T-helper 17 cell (primary cell): Measurements from ENCODE around the gene USP17L28. TPM values are rescaled to one million over a fixed set of nuclear protein-coding genes. Genes with fewer than 3 reads are reported as not detected.
"Not testable (repeated sequence)": the region's sequence is repeated elsewhere in the genome, so short reads cannot be mapped to it uniquely, and the experiment has no call there.

ENCODE experiments used
- ATAC-seq: fragments of 150-1000 bp; cut with Tn5 transposase; 2 replicates; pipeline ENCODE4 v1.10.0; 2021; ENCODE audit warnings: mild to moderate bottlenecking, moderate library complexity
- DNase-seq, 3 donors: peaks; one replicate each; pipeline versions ENCODE4 v3.0.0 to v3.0.0-alpha.2; 2020 to 2021
- H3K9me3 ChIP-seq: one replicate; pipeline ENCODE4 v1.7.0; 2013; ENCODE audit warnings: low read length, mild to moderate bottlenecking; ENCODE audit not compliant: control insufficient read depth, poor library complexity, severe bottlenecking
- H3K27ac Mint-ChIP-seq: one replicate; pipeline ENCODE4 v1.8.0; 2022; ENCODE audit warnings: mild to moderate bottlenecking, moderate library complexity, mixed read lengths
- H3K27me3 Mint-ChIP-seq: one replicate; pipeline ENCODE4 v1.8.0; 2022; ENCODE audit warnings: mixed read lengths
- H3K36me3 Mint-ChIP-seq: one replicate; pipeline ENCODE4 v1.8.0; 2022; ENCODE audit warnings: low read depth, mixed read lengths
- H3K4me1 Mint-ChIP-seq: one replicate; pipeline ENCODE4 v1.8.0; 2022; ENCODE audit warnings: mild to moderate bottlenecking, mixed read lengths
- H3K4me3 Mint-ChIP-seq: one replicate; pipeline ENCODE4 v1.8.0; 2022; ENCODE audit warnings: mild to moderate bottlenecking, moderate library complexity, mixed read lengths
- total RNA-seq, 4 donors: library from RNA in 2 of 4; stranded (reverse) in 2 of 4; gene quantifications; one replicate each; pipeline ENCODE4 v1.2.3 and lab custom pipeline; 2022 to 2026

USP17L28 gene, protein sequence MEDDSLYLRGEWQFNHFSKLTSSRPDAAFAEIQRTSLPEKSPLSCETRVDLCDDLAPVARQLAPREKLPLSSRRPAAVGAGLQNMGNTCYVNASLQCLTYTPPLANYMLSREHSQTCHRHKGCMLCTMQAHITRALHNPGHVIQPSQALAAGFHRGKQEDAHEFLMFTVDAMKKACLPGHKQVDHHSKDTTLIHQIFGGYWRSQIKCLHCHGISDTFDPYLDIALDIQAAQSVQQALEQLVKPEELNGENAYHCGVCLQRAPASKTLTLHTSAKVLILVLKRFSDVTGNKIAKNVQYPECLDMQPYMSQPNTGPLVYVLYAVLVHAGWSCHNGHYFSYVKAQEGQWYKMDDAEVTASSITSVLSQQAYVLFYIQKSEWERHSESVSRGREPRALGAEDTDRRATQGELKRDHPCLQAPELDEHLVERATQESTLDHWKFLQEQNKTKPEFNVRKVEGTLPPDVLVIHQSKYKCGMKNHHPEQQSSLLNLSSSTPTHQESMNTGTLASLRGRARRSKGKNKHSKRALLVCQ
- not detected for total RNA-seq
- 0 reads per million in 2 donors for total RNA-seq (lab: John Stamatoyannopoulos, UW)

DNA sequence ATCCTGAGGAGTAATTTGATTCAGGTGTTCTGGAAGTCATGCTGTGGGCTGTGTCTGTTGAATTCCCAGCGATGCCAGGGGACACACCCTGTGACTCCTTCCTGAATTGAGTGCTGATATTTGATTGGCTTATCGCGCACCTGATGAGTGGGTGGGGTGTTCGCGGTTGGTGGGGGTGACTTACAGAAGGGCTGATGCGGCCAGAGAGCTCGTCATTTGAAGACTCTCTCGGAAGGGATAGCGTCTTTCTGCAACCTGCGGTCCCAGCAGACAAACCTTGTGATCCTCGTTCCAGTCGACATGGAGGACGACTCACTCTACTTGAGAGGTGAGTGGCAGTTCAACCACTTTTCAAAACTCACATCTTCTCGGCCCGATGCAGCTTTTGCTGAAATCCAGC, at the start of gene USP17L28:
Gene USP17L28 (plus strand): TSS at position 301 of the 400 bp plus-strand sequence. CDS start 0 bp downstream, at position 301.
- not testable (repeated sequence) for ATAC-seq, H3K4me1 Mint-ChIP-seq, H3K4me3 Mint-ChIP-seq, DNase-seq, H3K27me3 Mint-ChIP-seq, H3K9me3 ChIP-seq, H3K36me3 Mint-ChIP-seq, H3K27ac Mint-ChIP-seq

DNA sequence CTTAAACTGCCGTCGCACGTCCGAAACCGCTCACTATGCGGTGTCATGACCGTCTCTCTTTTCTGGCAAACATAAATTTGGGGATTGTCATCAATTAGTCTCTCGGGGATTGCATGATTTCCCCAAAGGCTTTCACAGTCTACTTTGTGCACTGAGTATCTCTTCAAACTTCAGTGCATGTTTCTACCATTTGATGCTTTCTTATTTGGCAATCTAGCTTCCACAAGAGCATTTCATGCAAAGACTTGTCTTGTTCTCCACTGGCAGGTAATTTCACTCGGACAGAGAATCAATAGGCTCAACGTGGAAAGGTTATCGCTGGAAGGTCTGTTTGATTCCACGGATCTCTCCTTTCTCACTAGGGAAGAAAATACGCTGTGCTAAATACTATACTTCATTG, 24.5 kb upstream of the USP17L28 start:
- H3K4me3 Mint-ChIP-seq, ATAC-seq, H3K27ac Mint-ChIP-seq, DNase-seq, H3K27me3 Mint-ChIP-seq, H3K36me3 Mint-ChIP-seq, H3K4me1 Mint-ChIP-seq, H3K9me3 ChIP-seq: not testable (repeated sequence)

DNA sequence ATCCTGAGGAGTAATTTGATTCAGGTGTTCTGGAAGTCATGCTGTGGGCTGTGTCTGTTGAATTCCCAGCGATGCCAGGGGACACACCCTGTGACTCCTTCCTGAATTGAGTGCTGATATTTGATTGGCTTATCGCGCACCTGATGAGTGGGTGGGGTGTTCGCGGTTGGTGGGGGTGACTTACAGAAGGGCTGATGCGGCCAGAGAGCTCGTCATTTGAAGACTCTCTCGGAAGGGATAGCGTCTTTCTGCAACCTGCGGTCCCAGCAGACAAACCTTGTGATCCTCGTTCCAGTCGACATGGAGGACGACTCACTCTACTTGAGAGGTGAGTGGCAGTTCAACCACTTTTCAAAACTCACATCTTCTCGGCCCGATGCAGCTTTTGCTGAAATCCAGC, 23.8 kb upstream of the USP17L28 start, which contains the start of gene USP17L24:
Gene USP17L24 (plus strand): TSS at position 301 of the 400 bp plus-strand sequence. CDS start 0 bp downstream, at position 301.
- not testable (repeated sequence) for H3K9me3 ChIP-seq, H3K27me3 Mint-ChIP-seq, H3K36me3 Mint-ChIP-seq, ATAC-seq, H3K4me1 Mint-ChIP-seq, H3K4me3 Mint-ChIP-seq, DNase-seq, H3K27ac Mint-ChIP-seq

DNA sequence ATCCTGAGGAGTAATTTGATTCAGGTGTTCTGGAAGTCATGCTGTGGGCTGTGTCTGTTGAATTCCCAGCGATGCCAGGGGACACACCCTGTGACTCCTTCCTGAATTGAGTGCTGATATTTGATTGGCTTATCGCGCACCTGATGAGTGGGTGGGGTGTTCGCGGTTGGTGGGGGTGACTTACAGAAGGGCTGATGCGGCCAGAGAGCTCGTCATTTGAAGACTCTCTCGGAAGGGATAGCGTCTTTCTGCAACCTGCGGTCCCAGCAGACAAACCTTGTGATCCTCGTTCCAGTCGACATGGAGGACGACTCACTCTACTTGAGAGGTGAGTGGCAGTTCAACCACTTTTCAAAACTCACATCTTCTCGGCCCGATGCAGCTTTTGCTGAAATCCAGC, 19.1 kb upstream of the USP17L28 start, which contains the start of gene USP17L25:
Gene USP17L25 (plus strand): TSS at position 301 of the 400 bp plus-strand sequence. CDS start 0 bp downstream, at position 301.
- not testable (repeated sequence) for H3K27ac Mint-ChIP-seq, H3K27me3 Mint-ChIP-seq, H3K4me3 Mint-ChIP-seq, H3K4me1 Mint-ChIP-seq, H3K9me3 ChIP-seq, H3K36me3 Mint-ChIP-seq, DNase-seq, ATAC-seq

DNA sequence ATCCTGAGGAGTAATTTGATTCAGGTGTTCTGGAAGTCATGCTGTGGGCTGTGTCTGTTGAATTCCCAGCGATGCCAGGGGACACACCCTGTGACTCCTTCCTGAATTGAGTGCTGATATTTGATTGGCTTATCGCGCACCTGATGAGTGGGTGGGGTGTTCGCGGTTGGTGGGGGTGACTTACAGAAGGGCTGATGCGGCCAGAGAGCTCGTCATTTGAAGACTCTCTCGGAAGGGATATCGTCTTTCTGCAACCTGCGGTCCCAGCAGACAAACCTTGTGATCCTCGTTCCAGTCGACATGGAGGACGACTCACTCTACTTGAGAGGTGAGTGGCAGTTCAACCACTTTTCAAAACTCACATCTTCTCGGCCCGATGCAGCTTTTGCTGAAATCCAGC, 14.3 kb upstream of the USP17L28 start, which contains the start of gene USP17L26:
Gene USP17L26 (plus strand): TSS at position 301 of the 400 bp plus-strand sequence. CDS start 0 bp downstream, at position 301.
- not testable (repeated sequence) for DNase-seq, H3K4me3 Mint-ChIP-seq, H3K4me1 Mint-ChIP-seq, H3K36me3 Mint-ChIP-seq, H3K27me3 Mint-ChIP-seq, H3K9me3 ChIP-seq, H3K27ac Mint-ChIP-seq, ATAC-seq

DNA sequence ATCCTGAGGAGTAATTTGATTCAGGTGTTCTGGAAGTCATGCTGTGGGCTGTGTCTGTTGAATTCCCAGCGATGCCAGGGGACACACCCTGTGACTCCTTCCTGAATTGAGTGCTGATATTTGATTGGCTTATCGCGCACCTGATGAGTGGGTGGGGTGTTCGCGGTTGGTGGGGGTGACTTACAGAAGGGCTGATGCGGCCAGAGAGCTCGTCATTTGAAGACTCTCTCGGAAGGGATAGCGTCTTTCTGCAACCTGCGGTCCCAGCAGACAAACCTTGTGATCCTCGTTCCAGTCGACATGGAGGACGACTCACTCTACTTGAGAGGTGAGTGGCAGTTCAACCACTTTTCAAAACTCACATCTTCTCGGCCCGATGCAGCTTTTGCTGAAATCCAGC, 9.6 kb upstream of the USP17L28 start, which contains the start of gene USP17L5:
Gene USP17L5 (plus strand): TSS at position 301 of the 400 bp plus-strand sequence. CDS start 0 bp downstream, at position 301.
- H3K36me3 Mint-ChIP-seq, DNase-seq, H3K4me3 Mint-ChIP-seq, H3K4me1 Mint-ChIP-seq, H3K27ac Mint-ChIP-seq, H3K9me3 ChIP-seq, H3K27me3 Mint-ChIP-seq, ATAC-seq: not testable (repeated sequence)

DNA sequence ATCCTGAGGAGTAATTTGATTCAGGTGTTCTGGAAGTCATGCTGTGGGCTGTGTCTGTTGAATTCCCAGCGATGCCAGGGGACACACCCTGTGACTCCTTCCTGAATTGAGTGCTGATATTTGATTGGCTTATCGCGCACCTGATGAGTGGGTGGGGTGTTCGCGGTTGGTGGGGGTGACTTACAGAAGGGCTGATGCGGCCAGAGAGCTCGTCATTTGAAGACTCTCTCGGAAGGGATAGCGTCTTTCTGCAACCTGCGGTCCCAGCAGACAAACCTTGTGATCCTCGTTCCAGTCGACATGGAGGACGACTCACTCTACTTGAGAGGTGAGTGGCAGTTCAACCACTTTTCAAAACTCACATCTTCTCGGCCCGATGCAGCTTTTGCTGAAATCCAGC, 4.8 kb upstream of the USP17L28 start, which contains the start of gene USP17L27:
Gene USP17L27 (plus strand): TSS at position 301 of the 400 bp plus-strand sequence. CDS start 0 bp downstream, at position 301.
- H3K36me3 Mint-ChIP-seq, H3K27ac Mint-ChIP-seq, DNase-seq, H3K9me3 ChIP-seq, H3K4me3 Mint-ChIP-seq, ATAC-seq, H3K27me3 Mint-ChIP-seq, H3K4me1 Mint-ChIP-seq: not testable (repeated sequence)

DNA sequence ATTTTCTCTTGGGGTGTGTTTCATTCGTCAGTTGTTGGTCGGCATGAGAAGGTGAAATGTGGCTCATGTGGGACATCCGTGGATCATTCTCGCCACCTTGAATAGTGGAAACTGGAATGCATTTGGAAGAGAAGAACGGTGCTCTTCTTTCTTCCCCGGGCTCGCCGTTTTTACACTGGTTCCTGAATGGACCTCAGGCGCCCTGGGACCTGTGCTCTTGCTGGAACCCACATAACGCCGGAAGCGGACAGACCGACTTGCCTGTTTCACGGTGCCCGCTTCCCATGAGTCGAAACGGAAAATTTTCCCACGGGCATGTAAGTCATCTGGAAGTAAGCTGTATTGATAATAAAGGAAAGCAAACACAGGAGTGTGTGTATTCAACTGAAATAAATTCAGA, 2.2 kb downstream of the USP17L28 start:
- H3K4me3 Mint-ChIP-seq, H3K27ac Mint-ChIP-seq, ATAC-seq, H3K27me3 Mint-ChIP-seq, H3K4me1 Mint-ChIP-seq, DNase-seq, H3K36me3 Mint-ChIP-seq, H3K9me3 ChIP-seq: not testable (repeated sequence)

DNA sequence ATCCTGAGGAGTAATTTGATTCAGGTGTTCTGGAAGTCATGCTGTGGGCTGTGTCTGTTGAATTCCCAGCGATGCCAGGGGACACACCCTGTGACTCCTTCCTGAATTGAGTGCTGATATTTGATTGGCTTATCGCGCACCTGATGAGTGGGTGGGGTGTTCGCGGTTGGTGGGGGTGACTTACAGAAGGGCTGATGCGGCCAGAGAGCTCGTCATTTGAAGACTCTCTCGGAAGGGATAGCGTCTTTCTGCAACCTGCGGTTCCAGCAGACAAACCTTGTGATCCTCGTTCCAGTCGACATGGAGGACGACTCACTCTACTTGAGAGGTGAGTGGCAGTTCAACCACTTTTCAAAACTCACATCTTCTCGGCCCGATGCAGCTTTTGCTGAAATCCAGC, 4.6 kb downstream of the USP17L28 start, which contains the start of gene USP17L29:
Gene USP17L29 (plus strand): TSS at position 301 of the 400 bp plus-strand sequence. CDS start 0 bp downstream, at position 301.
- H3K4me3 Mint-ChIP-seq, H3K4me1 Mint-ChIP-seq, H3K27me3 Mint-ChIP-seq, H3K36me3 Mint-ChIP-seq, ATAC-seq, H3K9me3 ChIP-seq, DNase-seq, H3K27ac Mint-ChIP-seq: not testable (repeated sequence)

DNA sequence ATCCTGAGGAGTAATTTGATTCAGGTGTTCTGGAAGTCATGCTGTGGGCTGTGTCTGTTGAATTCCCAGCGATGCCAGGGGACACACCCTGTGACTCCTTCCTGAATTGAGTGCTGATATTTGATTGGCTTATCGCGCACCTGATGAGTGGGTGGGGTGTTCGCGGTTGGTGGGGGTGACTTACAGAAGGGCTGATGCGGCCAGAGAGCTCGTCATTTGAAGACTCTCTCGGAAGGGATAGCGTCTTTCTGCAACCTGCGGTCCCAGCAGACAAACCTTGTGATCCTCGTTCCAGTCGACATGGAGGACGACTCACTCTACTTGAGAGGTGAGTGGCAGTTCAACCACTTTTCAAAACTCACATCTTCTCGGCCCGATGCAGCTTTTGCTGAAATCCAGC, 14.1 kb downstream of the USP17L28 start, which contains the start of gene USP17L30:
Gene USP17L30 (plus strand): TSS at position 301 of the 400 bp plus-strand sequence. CDS start 0 bp downstream, at position 301.
- not testable (repeated sequence) for ATAC-seq, H3K27ac Mint-ChIP-seq, H3K4me1 Mint-ChIP-seq, H3K36me3 Mint-ChIP-seq, H3K4me3 Mint-ChIP-seq, H3K27me3 Mint-ChIP-seq, DNase-seq, H3K9me3 ChIP-seq

DNA sequence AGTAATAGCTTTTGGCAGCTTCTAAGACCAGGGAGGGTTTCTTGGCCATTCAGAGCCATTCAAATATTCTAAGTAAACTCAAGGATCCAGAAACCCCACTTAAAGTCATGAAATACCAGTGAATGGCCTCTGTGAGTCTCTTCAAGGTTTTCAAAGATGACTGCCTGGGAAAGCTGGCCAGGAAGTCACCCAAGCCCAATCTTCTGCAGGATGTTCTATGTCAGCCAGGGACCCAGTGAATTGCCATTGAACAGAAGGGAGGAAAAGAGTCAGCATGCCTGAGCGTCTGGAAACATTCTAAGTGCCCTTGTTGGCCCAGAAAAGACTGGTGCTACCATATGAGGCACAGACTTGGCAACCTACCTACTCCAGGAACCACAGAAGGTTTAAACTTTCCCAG, 31.2 kb downstream of the USP17L28 start:
- H3K4me1 Mint-ChIP-seq, H3K36me3 Mint-ChIP-seq, H3K4me3 Mint-ChIP-seq, H3K27me3 Mint-ChIP-seq, H3K27ac Mint-ChIP-seq, DNase-seq, H3K9me3 ChIP-seq, ATAC-seq: not testable (repeated sequence)

DNA sequence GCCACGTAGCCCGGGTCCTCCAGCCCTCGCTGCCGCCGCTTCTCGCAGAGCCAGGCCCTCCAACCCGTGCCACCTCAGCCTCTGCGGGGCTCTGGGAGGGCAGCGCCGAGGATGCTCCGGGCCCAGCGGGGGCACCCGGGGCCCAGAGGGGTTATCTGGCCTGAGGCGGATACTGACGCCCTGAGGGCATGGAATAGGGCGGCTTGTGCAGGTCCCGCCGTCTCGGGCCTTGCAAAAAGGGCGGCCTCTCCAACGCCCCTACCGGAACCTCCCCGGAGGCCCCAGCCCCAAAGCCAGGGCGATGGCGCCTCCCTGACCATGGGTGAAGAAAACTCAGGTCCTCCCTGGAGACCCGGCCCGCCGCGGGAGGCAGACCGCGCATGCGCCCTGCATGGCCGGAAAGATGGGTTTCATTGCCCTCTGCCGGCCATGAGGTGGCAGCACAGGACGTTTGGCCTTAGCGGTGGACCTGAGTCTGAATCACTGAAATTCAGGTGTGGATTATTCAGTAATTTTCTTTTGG, 32.4 kb downstream of the USP17L28 start:
- not testable (repeated sequence) for H3K4me1 Mint-ChIP-seq, H3K9me3 ChIP-seq, ATAC-seq, H3K27ac Mint-ChIP-seq, H3K36me3 Mint-ChIP-seq
- peak; percentile 15 to 37 (median 37) for DNase-seq
- H3K27me3 Mint-ChIP-seq: peaks cover 13% of the 10 kb centered on the region
- peak overlapping the region; percentile 65 for H3K4me3 Mint-ChIP-seq

DNA sequence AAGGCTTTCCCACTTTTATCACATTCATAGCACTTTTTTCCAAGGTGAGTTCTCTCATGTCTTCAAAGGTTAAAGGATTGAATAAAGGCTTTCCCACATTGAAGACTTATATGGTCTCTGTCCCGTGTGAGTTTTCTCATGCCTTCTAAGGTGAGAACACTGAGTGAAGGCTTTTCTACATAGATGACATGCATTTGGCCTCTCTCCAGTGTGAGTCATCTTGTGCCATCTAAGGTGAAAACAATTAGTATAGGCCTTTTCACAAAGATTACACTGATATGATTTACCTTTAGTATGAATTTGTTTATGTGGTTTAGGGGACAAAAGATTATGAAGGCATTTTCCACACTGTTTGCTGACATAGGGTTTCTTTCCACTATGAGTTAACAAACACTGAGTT, 35.4 kb downstream of the USP17L28 start:
- DNase-seq: no peak
- no peak overlapping the region for H3K27ac Mint-ChIP-seq
- H3K4me3 Mint-ChIP-seq: no peak overlapping the region
- H3K36me3 Mint-ChIP-seq: no peaks in the 10 kb centered on the region
- peaks cover 13% of the 10 kb centered on the region for H3K27me3 Mint-ChIP-seq
- ATAC-seq: no peak
- H3K9me3 ChIP-seq: no peaks in the 10 kb centered on the region
- peaks cover 2% of the 10 kb centered on the region for H3K4me1 Mint-ChIP-seq
